GM19328 (cell line): ENCODE results near the gene S100A14.
"Not testable (repeated sequence)": the region's sequence is repeated elsewhere in the genome, so short reads cannot be mapped to it uniquely, and the experiment has no call there.

Source experiments
- ATAC-seq: cut with Tn5 transposase; IDR thresholded peaks from one replicate; pipeline ENCODE4 v1.9.1; 2021; ENCODE audit warnings: mild to moderate bottlenecking, moderate library complexity; ENCODE audit not compliant: unreplicated experiment

S100A14 gene

DNA sequence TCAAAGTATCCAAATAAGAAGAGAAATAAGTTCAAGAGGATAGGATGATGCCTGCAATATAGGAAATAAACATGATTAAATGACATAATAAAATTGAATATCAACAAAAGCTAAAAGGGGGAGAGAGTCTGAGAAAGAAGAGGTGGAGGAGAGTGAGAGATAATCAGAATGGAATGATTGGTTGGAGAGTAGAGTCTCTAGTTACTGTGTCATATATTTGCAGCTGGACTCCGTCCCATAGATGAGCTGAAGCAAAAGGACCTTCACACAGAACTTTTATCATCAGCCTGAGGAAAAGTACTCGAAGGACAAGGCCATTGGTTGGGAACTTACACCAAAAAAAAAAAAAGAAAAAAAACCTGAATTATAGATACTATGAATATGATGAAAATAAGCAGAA lies 27.6 kb downstream of the S100A14 start:
- no peak for ATAC-seq

DNA sequence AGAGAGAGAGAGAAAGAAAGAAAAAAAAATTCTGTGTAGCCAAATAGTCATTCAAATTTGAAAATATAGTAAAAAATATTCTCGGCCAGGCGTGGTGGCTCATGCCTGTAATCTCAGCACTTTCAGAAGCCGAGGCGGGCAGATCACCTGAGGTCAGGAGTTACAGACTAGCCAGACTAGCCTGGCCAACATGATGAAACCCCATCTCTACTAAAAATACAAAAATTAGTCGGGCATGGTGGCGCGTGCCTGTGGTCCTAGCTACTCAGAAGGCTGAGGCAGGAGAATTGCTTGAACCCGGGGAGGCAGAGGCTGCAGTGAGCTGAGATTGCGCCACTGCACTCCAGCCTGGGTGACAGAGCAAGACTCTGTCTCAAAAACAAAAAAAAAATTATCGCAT lies 28.1 kb downstream of the S100A14 start:
- not testable (repeated sequence) for ATAC-seq

DNA sequence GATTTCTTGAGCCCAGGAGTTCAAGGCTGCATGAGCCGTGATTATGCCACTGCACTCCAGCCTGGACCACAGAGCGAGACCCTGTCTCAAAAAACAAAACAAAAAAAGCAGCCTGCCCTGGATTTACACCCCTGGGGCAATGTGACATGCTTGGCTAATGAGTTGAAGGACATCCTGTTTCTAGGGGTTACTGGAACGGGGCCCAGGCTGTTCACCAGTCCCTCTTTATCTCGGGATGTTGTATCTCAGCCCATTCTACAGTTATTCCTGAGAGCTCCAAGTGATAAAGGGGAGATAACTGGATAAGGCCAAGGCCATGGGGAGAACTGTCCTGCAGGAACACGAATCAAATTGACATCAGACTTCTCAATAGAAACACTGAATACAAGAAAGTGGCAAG lies 28.8 kb downstream of the S100A14 start:
- ATAC-seq = no peak

DNA sequence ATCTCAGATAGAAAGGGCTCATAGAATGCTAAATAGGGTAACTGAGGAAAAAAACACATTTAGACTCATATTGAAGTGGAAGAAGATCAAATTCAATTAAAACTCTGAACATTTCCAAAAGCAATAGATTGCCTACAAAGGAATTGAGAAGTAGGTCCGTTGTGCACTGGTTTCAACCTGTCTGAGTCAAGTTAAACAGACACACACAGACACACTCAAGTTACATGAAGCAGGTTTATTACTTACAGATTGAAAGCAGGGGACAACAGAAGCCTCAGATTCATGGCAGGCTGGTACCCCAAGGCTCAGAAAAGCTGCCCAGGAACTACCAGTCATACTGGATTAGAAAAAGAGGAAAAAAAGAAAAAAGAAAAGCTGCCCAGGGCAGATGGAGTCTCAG lies 29.8 kb downstream of the S100A14 start:
- ATAC-seq = no peak

DNA sequence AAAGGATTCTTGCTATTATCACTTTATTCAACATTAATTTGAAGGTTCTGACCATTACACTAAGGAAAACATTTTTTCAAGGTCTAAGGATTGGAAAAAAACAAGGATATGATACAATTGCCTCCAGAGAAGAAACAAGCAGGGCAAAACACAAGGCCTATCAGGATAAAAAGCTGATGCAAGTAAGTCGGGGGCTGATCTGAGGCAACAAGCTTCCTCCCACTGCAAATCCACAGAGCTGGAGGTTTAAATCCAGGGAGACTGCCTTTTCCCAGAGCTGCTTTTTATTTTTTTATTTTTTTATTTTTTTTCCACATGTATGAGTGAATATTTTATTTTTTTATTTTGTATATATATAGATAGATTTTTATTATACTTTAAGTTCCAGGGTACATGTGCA lies 31.1 kb downstream of the S100A14 start:
- no peak for ATAC-seq

DNA sequence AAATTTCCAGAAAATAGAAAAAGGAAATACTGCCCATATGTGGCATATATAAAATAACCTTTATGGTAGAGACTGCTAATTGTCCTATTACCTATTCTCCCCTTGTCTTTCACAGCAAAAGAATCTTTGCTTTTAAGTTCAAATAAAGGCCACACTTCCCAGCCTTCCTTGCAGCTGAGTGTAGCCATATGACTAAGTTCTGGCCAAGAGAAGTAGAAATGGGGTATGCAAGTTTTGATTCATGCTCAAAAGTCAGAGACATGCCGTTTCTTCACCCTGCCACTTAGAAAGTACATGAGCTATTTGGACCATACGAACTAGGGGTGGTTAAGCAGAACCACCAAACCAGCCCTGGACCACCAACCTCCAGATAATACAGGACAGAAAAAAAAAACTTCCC lies 32.1 kb downstream of the S100A14 start:
- ATAC-seq = no peak

DNA sequence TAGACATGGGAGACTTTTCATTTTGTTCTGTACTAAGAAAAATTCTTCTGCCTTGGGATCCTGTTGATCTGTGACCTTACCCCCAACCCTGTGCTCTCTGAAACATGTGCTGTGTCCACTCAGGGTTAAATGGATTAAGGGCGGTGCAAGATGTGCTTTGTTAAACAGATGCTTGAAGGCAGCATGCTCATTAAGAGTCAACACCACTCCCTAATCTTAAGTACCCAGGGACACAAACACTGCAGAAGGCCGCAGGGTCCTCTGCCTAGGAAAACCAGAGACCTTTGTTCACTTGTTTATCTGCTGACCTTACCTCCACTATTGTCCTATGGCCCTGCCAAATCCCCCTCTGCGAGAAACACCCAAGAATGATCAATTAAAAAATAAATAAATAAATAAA lies 32.6 kb downstream of the S100A14 start:
- ATAC-seq = not testable (repeated sequence)

DNA sequence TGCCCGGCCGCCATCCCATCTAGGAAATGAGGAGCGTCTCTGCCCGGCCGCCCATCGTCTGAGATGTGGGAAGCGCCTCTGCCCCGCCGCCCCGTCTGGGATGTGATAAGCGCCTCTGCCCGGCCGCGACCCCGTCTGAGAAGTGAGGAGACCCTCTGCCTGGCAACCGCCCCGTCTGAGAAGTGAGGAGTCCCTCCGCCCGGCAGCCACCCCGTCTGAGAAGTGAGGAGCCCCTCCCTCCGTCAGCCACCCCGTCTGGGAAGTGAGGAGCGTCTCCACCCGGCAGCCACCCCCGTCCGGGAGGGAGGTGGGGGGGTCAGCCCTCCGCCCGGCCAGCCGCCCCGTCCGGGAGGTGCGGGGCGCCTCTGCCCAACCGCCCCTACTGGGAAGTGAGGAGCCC lies 33.3 kb downstream of the S100A14 start:
- not testable (repeated sequence) for ATAC-seq

DNA sequence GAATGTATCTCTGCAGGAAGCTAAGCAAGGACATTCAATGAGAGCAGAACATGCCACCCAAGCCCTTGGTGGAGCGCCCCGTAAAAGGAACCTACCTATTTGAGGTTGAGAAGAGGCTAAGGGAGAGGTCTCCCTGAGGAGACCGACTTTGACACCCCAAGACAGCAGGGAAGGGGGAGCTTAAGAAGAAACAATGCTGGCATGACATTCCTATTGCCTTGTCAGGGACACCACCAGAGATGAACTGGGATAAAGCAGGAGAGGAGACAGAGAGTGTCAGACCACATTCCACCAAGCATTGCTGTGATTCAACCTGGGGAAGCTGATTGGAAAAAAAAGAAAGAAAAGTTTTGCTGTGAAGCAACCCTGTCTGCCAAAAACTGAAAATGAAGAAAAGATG lies 37.2 kb downstream of the S100A14 start:
- no peak for ATAC-seq

DNA sequence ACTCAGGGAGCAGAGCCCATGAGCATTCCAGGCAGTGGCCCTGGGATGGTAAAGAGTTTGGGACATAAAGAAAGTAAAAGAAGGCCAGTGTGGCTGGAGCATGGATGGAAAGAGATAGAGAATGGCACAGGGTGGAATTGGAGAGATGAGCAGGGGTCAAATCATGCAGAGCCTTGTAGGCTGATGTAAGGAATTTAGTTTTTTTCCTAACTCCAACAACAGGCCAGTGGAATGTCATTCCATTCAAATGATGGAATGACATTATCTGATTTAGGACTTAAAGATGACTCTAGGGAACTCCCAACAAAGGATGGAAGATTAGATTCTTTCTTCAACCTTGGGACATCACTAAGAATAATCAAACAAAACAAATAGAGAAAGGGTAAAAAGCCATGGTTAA lies 37.6 kb downstream of the S100A14 start:
- ATAC-seq = no peak

DNA sequence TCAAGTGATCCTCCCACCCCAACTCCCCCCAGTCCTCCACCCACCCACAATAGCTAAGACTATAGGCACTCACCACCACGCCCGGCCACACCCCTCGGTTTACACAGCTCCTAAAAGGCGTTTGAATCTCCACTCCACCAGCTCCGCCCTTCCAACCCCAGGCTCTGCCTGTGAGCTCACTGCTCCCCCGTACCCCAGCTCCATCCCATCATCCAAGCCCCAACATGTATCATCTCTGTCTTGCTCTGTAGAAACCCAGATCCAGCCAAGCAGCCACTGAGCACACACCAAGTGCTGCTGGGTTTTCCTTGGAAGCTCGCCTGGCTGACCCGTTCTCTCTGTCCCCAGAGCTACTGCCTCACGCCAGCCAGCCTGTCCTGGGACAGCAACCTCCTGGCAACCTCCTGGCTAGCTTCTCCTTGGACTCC lies 38.5 kb downstream of the S100A14 start:
- no peak for ATAC-seq

DNA sequence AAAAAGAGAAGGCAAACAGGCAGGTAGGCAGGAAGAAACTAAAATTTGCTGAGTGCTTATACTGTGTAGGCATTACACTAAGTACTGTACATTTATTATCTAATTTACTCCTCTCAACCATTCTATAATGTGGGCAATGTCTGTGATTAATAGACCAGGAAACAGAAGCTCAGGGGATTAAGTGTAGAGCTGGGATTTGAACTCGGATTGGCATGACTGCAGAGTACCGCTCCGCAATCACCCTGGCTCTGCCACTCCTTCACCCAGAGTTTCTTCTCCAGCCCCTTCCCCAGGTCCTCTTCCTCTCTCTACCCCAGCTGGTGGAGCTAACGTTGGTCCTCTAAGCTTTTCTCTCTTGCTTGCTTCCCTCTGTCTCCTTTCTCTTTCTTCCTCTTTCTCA lies 39.0 kb downstream of the S100A14 start:
- no peak for ATAC-seq

DNA sequence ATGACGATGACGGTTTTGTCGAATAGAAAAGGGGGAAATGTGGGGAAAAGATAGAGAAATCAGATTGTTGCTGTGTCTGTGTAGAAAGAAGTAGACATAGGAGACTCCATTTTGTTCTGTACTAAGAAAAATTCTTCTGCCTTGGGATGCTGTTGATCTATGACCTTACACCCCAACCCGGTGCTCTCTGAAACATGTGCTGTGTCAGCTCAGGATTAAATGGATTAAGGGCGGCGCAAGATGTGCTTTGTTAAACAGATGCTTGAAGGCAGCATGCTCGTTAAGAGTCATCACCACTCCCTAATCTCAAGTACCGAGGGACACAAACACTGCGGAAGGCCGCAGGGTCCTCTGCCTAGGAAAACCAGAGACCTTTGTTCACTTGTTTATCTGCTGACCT lies 40.6 kb downstream of the S100A14 start:
- not testable (repeated sequence) for ATAC-seq

DNA sequence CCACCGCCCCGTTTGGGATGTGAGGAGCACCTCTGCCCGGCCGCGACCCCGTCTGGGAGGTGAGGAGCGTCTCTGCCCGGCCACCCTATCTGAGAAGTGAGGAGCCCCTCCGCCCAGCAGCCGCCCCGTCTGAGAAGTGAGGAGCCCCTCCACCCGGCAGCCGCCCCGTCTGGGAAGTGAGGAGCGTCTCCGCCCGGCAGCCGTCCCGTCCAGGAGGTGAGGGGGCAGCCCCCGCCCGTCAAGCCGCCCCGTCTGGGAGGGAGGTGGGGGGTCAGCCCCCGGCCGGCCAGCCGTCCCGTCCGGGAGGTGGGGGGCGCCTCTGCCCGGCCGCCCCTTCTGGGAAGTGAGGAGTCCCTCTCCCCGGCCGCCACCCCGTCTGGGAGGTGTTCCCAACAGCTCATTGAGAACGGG lies 41.0 kb downstream of the S100A14 start:
- not testable (repeated sequence) for ATAC-seq

DNA sequence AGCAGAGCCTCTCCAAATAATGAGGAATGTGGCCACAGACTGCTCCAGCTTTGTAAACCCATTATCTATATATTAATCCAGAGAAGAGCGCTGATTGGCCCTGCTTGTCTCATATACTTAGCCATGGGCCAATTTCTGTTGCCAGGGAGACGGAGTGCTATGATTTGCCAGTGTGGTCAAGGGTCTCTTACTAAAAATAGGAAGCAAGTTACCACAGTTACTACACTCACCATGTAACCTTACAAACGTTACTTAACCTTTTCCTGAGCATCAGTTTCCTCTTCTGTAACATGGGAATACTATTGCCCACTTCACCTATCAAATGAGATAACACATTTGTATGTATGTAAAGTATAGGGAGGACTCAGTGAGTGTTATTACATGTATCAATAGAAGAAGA lies 42.8 kb downstream of the S100A14 start:
- no peak for ATAC-seq

DNA sequence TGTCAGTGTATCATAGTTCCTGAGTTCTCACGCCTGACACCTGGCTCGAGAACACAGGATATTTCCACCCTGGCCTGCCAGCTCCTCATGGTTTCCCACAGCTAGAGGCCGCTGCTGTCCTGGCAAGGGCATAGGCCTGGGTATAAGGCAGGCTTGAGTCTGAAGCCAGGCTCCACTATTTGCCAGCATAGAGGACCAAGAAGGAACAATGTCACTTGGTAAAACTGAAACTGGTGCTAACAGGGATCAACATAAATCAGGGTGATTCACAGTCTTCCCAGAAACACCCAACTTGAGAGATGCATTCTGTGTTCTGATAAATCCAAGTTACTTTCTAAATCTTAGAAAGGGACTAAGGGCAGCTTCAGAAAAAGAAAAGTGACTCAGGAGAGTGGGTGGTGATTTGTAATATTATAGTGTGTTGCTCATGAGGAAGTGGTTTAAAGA lies 43.5 kb downstream of the S100A14 start:
- no peak for ATAC-seq

DNA sequence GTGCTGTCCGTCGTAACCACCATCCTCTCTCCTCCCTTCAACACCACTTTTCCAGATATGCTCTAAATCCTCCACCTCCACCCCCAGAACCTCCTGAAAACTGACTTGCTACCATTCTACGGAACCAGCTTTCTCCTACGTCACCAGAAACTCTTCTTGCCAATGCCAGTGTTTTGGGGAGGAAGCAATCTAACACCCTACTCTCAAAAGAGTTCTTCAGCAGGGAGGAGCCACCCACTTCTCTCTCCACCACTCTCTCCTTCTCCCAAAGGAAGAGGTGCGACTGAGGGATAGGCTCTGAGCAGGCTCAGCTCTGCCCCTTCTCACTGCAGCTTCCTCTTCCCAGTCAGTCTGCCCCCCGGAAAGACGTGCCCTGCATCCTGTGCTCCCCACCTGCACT lies 44.4 kb downstream of the S100A14 start:
- no peak for ATAC-seq

DNA sequence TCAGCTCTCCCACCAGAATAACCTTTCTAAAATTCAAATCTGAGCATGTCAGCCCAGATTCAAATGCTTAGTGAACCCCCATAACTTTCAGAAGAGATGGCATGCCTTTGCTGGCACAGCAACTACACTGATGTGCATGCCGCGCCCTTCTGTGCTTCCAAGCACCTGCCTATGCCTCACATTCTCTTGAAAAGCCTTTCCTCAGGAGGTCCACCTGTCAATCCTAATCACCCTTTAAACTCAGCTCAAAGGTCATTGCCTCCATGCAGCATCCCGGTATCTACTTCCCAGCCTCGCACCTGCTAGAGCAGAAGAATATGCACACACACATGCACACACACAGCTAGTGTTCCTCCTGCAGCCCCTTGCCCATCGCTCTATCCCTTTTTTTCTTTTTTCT lies 45.3 kb downstream of the S100A14 start:
- no peak for ATAC-seq

DNA sequence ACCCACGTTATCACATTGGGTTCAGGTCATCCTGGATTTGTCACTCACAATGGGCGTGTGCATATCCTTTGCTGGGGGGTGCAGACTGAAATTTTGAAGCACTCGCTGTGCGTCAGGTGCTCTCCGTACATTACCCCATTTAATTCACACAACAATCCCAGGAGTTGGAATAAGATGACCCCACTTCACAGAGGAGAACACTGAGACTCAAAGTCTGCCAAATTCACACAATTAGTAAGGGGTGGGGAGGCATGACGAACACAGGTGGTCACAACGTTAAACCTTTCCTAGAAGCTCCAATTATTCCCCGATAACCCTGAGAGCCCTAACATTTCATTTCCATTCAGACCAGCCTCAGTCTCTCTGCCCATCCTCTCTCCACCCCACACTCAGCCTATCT lies 46.7 kb downstream of the S100A14 start:
- no peak for ATAC-seq

DNA sequence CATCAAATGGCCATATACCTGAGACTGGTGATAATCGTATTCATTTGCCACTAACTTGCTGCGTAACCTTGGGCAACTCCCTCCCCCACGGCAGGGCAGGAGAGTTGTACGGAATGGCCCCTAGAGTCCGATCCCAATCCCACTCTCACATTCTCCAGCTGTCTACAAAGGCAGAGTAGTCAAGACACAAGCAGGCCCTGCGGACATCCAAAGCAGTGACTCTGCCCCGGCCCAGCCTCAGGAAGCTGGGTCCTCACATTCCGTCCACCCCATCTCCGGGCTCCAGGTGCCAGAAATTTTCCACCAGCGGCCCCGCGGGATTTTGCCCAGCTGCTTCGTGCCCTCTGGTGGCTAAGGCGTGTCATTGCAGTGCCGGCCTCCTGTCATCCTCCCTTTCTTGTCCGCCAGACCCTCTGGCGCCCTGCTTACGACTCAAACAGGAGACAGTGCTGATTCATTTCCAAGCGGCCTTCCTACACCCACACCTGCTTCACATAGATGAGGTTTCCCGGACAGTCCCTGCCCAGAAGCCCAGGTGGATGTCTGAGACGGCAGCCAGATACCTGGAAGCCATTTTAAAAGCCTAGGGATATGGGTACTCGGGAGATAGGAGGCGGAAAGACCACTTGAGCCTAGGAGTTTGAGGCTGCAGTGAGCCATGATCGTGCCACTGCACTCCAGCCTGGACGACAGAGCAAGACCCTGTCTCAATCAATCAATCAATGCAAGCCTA lies 47.6 kb downstream of the S100A14 start:
- ATAC-seq = no peak

DNA sequence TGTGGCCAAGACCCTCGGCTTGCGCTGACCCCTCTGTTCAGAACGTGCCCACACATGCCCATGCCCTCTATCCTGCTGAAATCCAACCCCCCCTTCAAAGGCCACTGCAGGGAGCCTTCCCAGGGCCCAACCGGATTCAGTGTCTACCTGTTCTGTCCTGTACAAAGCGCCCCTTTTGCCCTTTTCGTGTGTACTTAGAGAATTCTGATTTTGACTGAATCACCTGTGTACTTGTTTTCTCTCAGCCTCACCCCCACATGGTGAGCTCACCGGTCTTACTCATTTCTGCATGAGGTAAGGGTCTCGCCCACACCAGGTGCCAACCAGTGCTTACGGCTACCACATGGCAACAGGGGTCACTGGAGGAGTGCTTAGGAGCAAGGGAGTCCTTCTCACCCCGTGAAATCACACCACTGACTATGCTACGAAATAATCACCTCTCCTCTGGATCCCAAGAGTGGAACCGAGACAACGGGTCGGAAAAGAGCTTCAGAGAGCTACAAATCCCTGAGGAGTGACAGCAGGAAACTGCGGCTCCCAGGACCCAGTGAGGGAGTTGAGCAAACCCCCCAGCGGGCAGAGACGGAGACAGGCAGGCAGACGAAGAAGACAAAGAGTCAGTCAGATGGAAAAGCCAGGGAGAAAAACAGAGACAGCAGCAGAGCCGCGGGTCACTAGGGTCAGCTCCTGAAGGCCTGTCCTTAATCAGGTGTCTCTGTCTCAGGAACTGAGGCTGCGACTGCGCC lies 48.3 kb downstream of the S100A14 start:
- ATAC-seq = no peak
